IPS DF 19.7 (cell line): ENCODE results near the gene USP47.

Experiments
- DNase-seq: peaks from one replicate; pipeline ENCODE4 v3.0.0-alpha.2; 2013; ENCODE audit warnings: low read depth, low spot score

Gene USP47

GRCh38 chr11:11864803-11865202 is 23.0 kb downstream of the USP47 start:
- no peak for DNase-seq

GRCh38 chr11:11865449-11865848 is 23.7 kb downstream of the USP47 start:
- no peak for DNase-seq

DNA sequence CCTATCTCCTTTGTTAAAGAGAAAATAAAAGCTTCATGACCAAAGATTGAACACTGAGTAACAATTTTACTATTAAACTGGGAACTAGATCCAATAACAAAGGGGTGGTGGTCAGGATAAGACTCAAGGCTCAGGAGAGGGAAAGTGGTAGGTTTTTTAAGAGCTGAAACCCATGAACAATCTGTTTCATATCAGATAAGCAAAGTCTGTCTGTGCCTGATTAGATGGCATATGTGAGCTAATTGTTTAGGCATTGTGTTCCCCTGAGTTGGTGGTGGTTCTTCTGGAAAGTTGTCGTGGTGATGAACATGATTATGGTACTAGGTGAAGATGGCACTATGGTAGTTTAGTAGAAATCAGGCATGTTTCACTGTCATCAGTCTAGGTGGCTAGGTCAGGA is 24.4 kb downstream of the USP47 start:
- no peak for DNase-seq

GRCh38 chr11:11867720-11868119 is 25.9 kb downstream of the USP47 start:
- DNase-seq, result no peak

DNA sequence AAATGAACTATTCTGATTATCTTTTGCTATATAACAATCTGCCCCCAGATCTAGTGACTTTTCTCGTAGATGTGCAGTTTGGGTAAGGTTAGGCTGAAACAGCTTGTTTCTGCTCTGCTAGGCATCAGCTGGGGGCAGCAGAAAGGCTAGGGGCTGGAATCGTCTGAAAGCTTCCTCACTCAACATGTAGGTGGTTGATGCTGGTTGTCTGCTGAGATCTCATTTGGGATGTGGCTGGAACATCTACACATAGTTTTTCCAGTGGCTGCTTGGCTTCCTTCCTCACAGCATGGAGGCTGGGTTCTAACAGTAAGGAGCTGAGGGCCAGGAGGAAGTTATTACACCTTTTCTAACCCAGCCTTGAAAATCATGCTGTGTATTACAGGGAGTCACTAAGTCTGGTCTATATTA is 30.2 kb downstream of the USP47 start:
- DNase-seq, result no peak

GRCh38 chr11:11876458-11876857 is 34.7 kb downstream of the USP47 start:
- no peak for DNase-seq

- DNase-seq, result no peak
Observed at GRCh38 chr11:11880179-11880578, 38.4 kb downstream of the USP47 start.

DNA sequence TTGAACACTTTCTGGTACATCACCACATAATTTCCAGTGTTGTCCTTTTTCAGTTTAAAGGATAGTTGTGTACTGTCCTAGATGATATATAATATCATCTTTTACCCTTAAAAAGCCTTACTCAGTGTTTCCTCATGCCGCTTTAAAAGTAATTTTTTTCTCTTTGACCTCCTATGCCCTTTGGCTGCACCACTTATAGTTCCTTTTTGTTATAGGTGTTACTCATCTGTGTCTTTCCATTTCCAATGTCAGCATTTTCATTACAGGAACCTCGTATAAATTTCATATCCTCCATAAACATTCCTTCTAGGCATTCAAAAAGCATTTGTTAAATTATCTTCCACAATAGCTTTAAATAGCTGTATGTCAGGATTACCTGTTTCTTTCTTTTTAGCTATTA is 40.8 kb downstream of the USP47 start:
- no peak for DNase-seq

GRCh38 chr11:11884351-11884750 is 42.6 kb downstream of the USP47 start:
- DNase-seq, result no peak

GRCh38 chr11:11884774-11885481 is 43.2 kb downstream of the USP47 start:
- DNase-seq, result no peak

- no peak for DNase-seq
Observed at GRCh38 chr11:11894486-11894885, 52.7 kb downstream of the USP47 start.

DNA sequence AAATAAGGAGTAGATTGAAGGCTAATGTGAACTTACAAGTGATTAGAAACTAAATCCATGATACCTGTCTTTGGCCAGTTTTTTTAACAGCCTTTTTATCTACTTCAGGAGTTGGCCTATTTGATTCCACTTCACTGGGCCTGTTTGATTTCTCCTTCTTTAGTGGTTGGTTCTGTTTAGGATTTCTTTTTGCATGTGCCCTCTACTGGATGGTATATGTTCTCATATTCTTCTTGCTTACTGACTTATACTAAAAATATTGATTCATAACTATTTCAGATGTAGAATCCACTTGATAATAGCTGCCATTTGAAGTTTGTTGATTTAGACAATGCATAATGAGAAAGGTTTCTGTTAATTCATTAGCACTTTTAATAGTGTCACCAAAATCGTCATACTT is 53.9 kb downstream of the USP47 start:
- no peak for DNase-seq

DNA sequence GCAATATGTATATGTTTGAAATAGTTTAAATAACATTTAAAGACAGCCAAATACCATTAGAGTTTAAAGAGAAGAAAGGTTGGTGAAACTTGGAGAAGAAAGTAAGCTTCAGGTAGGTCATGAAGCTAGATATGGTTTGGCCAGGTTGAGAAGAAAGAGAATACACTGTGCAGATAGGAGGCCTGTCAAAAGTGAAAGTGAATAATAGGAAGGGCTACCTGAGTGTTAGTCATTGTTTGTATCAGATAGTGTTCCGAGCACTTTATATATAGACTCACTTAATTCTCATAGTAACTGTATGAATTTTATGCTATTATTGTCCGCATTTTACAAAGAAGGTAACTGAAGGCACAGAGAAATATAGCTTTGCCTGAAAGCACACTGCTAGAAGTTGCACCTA is 56.9 kb downstream of the USP47 start:
- DNase-seq, result no peak

DNA sequence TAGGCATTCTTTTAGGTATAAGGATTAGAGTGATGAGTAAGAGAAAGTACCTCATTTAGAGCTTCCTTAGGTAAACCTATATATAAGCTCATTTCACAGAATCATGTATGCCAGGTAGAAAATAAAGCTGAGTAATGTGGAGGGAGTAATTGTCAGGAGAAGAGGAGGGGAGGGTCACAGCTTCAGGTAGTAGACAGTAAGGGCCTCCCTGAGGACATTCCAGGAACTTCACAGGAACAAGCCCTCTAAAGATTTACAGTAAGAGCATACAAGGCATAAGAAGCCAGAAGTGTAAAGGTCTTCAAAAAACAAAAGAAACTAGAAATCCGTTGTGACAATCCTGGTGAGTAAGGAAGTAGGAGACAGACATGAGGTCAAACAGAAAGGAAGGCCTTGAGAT is 57.6 kb downstream of the USP47 start:
- DNase-seq, result no peak

DNA sequence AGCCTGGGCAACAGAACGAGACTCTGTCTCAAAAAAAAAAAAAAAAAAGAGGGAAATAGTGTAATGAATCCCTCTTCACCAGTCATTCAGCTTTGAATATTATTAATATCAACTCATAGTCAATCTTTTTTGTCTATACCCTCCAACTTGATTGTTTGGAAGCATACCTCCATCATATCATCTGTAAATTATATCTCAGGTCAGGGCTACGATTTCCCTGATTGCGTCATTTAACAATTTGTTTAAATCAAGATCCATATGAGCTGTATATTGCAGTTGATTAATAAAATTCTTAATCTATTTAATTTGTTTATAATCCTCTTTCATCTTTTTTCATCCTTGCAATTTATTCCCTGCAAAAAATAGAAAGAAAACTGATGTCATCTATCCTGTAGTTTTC is 60.2 kb downstream of the USP47 start:
- DNase-seq, result no peak

DNA sequence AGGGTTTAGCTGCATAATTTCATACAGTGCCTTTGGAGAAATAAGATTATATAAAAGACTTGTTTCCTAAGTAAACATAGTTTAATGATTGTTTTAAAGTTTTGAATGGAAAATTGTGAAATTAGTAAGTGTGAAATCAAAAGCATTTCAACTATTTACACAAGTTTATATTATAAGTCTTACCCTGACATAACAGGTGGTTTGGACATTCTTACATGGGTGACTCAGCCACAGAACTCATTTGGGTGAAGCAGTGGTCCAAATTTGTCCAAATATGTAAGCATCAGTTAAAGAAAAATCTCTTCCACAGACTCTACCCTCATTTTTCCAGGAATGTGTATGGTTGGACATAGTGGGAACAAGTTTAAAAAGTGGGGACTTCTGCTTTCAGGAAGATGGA is 68.0 kb downstream of the USP47 start:
- DNase-seq, result no peak

- no peak for DNase-seq
Observed at GRCh38 chr11:11910541-11910940, 68.8 kb downstream of the USP47 start.

DNA sequence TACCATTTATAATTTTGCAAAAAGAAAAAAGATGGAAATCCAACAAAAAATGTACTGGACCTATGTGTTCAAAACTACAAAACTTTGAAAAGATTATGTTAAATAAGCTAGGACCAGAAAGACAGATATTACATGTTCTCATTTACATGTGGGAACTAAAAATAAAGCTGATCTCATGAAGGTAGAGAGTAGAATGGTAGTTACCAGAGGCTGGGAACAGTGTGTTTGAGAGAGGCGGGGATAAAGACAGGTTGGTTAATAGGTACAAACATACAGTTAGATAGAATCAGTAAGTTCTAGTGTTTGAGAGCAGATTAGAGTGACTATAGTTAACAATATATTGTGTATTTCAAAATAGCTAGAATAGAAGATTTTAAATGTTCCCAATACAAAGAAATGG is 71.6 kb downstream of the USP47 start:
- DNase-seq, result no peak

GRCh38 chr11:11915625-11916024 is 73.9 kb downstream of the USP47 start:
- no peak for DNase-seq

- DNase-seq, result no peak
Observed at GRCh38 chr11:11916981-11917399, 75.2 kb downstream of the USP47 start.

- no peak for DNase-seq
Observed at GRCh38 chr11:11923828-11924227, 82.1 kb downstream of the USP47 start.

GRCh38 chr11:11929920-11930319 is 88.1 kb downstream of the USP47 start:
- DNase-seq, result no peak

GRCh38 chr11:11931461-11932055 is 89.8 kb downstream of the USP47 start:
- DNase-seq, result no peak

DNA sequence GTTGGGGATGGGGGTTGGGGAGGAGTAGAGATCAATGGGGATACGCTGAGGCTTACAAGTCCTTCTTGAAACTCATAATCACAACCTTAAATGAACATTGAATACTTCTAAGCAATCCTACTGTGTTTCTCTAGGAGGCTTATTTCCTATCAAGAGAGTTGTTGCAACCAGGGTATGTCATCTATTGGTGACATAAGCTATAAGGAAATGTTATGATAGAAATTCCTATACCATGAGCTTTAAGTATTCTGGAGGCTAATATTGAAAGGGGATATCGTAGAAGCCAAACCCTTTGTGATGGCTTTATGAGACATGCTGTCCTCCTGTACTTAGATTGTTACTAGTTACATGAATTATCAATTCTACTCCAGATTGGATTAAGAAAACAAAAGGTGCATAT is 93.8 kb downstream of the USP47 start:
- no peak for DNase-seq
